SK-N-MC (cell line): ENCODE data around the gene LRRC61.

Experiments
- EZH2 ChIP-seq: fragments of 200-600 bp; sonication (generic); IDR thresholded peaks from one replicate; pipeline ENCODE4 v1.6.1; 2017; ENCODE audit warnings: antibody characterized with exemption
- FOXP2 ChIP-seq: optimal IDR thresholded peaks from 2 replicates; pipeline ENCODE3; 2011; ENCODE audit warnings: mild to moderate bottlenecking, moderate library complexity; ENCODE audit not compliant: insufficient read depth; ENCODE audit errors: extremely low read length, control extremely low read depth
- POLR2AphosphoS5 ChIP-seq: IDR thresholded peaks from 2 replicates; pipeline ENCODE4 v1.6.1; 2012; ENCODE audit warnings: mild to moderate bottlenecking, low read depth, low read length, borderline replicate concordance

- TF ChIP-seq EZH2 = no peak
- no peak for TF ChIP-seq POLR2AphosphoS5
- TF ChIP-seq FOXP2 = no peak
Observed at GRCh38 chr7:150371996-150372270, 48.8 kb downstream of the LRRC61 start.
